GM23248 (cell line): ENCODE measurements around the gene PLEKHA6.

Source experiments
- EZH2 ChIP-seq: fragments of 200-600 bp; sonication (generic); IDR thresholded peaks from 2 replicates; pipeline ENCODE4 v1.6.1; 2018; ENCODE audit warnings: antibody characterized with exemption, mild to moderate bottlenecking; ENCODE audit not compliant: insufficient read depth, poor library complexity, severe bottlenecking
- EZH2phosphoT487 ChIP-seq: fragments of 200-600 bp; sonication (generic); IDR thresholded peaks from 2 replicates; pipeline ENCODE4 v1.6.1; 2018; ENCODE audit warnings: antibody characterized with exemption, moderate library complexity, mild to moderate bottlenecking, low read depth; ENCODE audit not compliant: insufficient read depth

DNA sequence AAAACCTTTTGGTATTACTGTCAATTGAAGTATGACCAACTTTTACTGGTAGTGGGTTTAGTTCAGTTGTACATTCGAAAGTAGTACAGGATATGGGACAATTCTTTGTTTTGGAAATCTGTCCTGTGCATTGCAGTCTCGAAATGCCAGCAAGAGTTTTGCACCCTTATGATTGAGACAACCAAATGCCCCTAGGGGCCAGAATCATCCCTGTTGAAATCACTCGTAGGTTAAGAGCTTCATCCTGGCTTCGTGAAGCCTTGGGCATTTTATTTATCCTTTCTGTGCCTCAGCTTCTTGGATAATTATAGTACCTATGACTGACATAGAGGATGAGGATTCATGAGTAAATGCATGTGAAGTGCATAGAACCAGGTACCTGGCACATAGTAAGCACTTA is 143.5 kb downstream of the PLEKHA6 start:
- TF ChIP-seq EZH2phosphoT487, result no peak
- TF ChIP-seq EZH2, result no peak
